Type B pancreatic cell (in vitro differentiated cells): Measurements from ENCODE around the gene XNDC1N. TPM values are rescaled to one million over a fixed set of nuclear protein-coding genes. Genes with fewer than 3 reads are reported as not detected.
A peak's percentile ranks its signal among the peaks of the same experiment; 100 is the strongest.

Source experiments
- DNase-seq: peaks from one replicate; pipeline ENCODE4 v3.0.0; 2021; ENCODE audit warnings: mixed read lengths; ENCODE audit not compliant: unreplicated experiment; ENCODE audit errors: extremely low spot score
- H3K27ac Mint-ChIP-seq: 2 replicates; pipeline ENCODE4 v1.8.0; 2021; ENCODE audit warnings: mild to moderate bottlenecking, mixed read lengths
- H3K27me3 Mint-ChIP-seq: 2 replicates; pipeline ENCODE4 v1.8.0; 2021; ENCODE audit warnings: mixed read lengths
- H3K36me3 Mint-ChIP-seq: 2 replicates; pipeline ENCODE4 v1.8.0; 2021; ENCODE audit warnings: mixed read lengths
- H3K4me1 Mint-ChIP-seq: one replicate; pipeline ENCODE4 v1.8.0; 2021; ENCODE audit warnings: mixed read lengths; ENCODE audit not compliant: unreplicated experiment
- H3K4me3 Mint-ChIP-seq: 2 replicates; pipeline ENCODE4 v1.8.0; 2021; ENCODE audit warnings: mild to moderate bottlenecking, mixed read lengths
- H3K9me3 Mint-ChIP-seq: 2 replicates; pipeline ENCODE4 v1.8.0; 2021; ENCODE audit warnings: mixed read lengths
- total RNA-seq: library from RNA; stranded (reverse); gene quantifications from 2 replicates; pipeline ENCODE4 v1.2.1, GENCODE V29; 2021; ENCODE audit warnings: low replicate concordance
- TF ChIP-seq, protein P1 (sequence below): fragments of 200-600 bp; sonication (generic); conservative IDR thresholded peaks from 2 replicates; pipeline ENCODE4 v1.5.0; 2021; ENCODE audit warnings: antibody characterized with exemption, mild to moderate bottlenecking

XNDC1N gene
- total RNA-seq, 1 donor from 2014 or later = 15.6 TPM

DNA sequence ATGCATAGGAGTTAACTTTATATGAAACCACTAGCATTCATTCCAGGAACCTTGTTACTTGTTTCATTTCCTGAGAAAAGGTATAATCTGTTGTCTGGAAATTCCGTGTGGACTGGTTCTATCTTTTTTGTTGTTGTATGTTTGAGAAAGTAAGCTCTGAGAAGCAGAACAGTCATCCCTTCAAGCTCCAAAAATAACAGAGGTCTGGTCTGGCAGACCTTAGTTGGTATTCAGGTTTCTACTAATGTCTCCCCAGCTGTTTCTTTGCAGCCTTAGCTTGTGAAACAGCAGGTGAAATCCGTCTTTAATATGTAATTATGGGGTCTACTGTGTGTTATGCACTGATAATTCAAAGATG is 2.8 kb upstream of the XNDC1N start:
- Mint-ChIP-seq H3K4me3 (no peak overlapping the region), H3K36me3 (no peaks in the 10 kb centered on the region), H3K9me3 (no peaks in the 10 kb centered on the region), H3K27me3 (no peaks in the 10 kb centered on the region), H3K27ac (no peak overlapping the region), H3K4me1 (peaks cover 23% of the 10 kb centered on the region)
- TF ChIP-seq, protein P1, sequence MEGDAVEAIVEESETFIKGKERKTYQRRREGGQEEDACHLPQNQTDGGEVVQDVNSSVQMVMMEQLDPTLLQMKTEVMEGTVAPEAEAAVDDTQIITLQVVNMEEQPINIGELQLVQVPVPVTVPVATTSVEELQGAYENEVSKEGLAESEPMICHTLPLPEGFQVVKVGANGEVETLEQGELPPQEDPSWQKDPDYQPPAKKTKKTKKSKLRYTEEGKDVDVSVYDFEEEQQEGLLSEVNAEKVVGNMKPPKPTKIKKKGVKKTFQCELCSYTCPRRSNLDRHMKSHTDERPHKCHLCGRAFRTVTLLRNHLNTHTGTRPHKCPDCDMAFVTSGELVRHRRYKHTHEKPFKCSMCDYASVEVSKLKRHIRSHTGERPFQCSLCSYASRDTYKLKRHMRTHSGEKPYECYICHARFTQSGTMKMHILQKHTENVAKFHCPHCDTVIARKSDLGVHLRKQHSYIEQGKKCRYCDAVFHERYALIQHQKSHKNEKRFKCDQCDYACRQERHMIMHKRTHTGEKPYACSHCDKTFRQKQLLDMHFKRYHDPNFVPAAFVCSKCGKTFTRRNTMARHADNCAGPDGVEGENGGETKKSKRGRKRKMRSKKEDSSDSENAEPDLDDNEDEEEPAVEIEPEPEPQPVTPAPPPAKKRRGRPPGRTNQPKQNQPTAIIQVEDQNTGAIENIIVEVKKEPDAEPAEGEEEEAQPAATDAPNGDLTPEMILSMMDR = no peak
- DNase-seq = no peak

GRCh38 chr11:71930556-71931244 is 2.3 kb upstream of the XNDC1N start:
- TF ChIP-seq, protein P1 = no peak
- peak overlapping the region; percentile 98 for H3K4me3 Mint-ChIP-seq
- H3K4me1 Mint-ChIP-seq = peaks cover 23% of the 10 kb centered on the region
- DNase-seq = no peak
- peak overlapping the region; percentile 54 for H3K27ac Mint-ChIP-seq
- H3K27me3 Mint-ChIP-seq = no peaks in the 10 kb centered on the region
- H3K36me3 Mint-ChIP-seq = no peaks in the 10 kb centered on the region
- no peaks in the 10 kb centered on the region for H3K9me3 Mint-ChIP-seq

- H3K4me1 Mint-ChIP-seq = peaks cover 22% of the 10 kb centered on the region
- H3K4me3 Mint-ChIP-seq = peak overlapping the region; percentile 98
- H3K36me3 Mint-ChIP-seq = no peaks in the 10 kb centered on the region
- peak overlapping the region; percentile 98 for H3K27ac Mint-ChIP-seq
- TF ChIP-seq, protein P1 = no peak
- no peak for DNase-seq
- H3K27me3 Mint-ChIP-seq = no peaks in the 10 kb centered on the region
- no peaks in the 10 kb centered on the region for H3K9me3 Mint-ChIP-seq
These were observed 1.1 kb upstream of the XNDC1N start for GRCh38 chr11:71929491-71929890.

DNA sequence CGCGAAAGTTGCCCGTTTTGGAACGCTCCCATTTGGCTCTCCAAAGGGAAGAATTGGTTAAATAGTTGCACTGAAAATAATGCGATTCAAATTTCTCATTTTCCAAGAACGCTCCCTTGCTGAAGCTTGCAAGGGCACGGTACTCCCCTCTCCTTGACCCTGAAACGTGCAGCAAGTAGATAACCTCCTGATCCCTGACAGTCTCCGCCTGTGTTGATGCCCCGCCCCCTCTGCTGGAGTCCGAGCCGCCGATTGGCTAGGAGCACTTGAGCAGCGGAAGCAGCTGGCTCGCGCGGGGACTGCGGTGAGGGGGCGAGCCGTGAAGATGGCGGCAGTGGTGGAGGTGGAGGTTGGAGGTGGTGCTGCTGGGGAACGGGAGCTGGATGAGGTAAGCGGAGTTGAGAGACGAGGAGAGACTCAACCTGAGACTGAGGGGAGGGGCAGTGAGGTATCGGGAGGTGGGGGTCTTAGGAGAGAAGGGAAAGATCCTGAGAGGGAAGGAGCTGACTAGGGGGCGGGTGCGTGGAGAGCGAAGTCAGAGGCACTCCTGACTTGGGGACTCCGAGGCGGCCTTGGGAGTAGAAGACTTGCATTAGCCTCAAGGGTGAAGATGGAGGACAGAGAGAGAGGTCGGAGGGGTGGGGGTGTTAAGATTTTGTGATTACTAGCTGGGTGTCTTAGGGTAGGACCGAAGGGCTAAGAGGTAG is 496 bp upstream of the XNDC1N start, which contains the start of gene RNF121:
TSS of gene RNF121 (plus strand) at position 310 of the 707 bp plus-strand sequence. CDS start at position 326, 16 bp downstream.
- peaks cover 20% of the 10 kb centered on the region for H3K4me1 Mint-ChIP-seq
- H3K27ac Mint-ChIP-seq = peak within 1 kb of the TSS; percentile 98
- H3K9me3 Mint-ChIP-seq = no peaks in the 10 kb centered on the region
- peak; percentile 95 for DNase-seq
- TF ChIP-seq, protein P1 = no peak
- no peaks in the 10 kb centered on the region for H3K27me3 Mint-ChIP-seq
- H3K36me3 Mint-ChIP-seq = no peaks in the 10 kb centered on the region
- H3K4me3 Mint-ChIP-seq = peak within 1 kb of the TSS; percentile 98

DNA sequence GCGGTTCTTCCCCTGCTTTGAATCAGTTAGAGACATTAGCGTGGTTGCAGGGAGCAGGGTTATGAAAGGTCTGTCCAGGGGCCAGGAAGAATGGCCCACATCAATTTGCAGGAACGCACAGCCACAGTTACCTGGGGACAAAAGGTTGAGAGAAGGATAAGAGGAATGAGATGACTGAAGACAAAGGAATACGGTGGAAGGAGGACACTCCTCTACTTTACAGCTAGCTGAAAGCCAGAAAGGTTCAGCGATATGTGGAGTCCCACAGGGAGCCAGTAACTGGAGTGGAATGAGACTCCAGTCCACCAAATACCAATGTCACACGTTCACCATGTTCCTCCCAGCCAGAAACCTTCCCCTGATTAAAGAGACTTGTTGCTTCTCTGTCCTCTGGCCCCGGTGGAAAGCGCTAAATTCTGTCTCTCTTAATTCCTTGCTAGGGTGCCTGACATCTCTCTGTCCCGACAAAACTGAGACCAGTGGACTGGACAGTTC is 10.7 kb downstream of the XNDC1N start:
- Mint-ChIP-seq H3K27me3 (no peaks in the 10 kb centered on the region), H3K9me3 (no peaks in the 10 kb centered on the region)

More for the DNA sequence above, 10.7 kb downstream of the XNDC1N start:
- H3K4me1 Mint-ChIP-seq = peaks cover 6% of the 10 kb centered on the region
- no peak overlapping the region for H3K4me3 Mint-ChIP-seq
- peaks cover 31% of the 10 kb centered on the region for H3K36me3 Mint-ChIP-seq
- no peak overlapping the region for H3K27ac Mint-ChIP-seq
- TF ChIP-seq, protein P1 = no peak
- DNase-seq = no peak
